Measurements from ENCODE around the gene APOBEC3H.

Gene APOBEC3H

GRCh38 chr22:39115570-39115969 lies 18.5 kb downstream of the APOBEC3H start:
- FAIRE-seq = no peak
- DNase-seq (ENCODE audit: insufficient read length, low spot score) = no peak
- no peak for TF ChIP-seq POLR2A (IDR thresholded peaks at IDR 0.05; ENCODE audit: low read depth, low read length)

GRCh38 chr22:39115977-39116621 lies 19.1 kb downstream of the APOBEC3H start:
- DNase-seq (ENCODE audit: insufficient read length, low spot score) (no peak), FAIRE-seq (no peak)
- TF ChIP-seq POLR2A (IDR thresholded peaks at IDR 0.05; ENCODE audit: low read depth, low read length) = no peak

- DNase-seq (ENCODE audit: insufficient read length, low spot score) (no peak), FAIRE-seq (no peak)
- TF ChIP-seq POLR2A (IDR thresholded peaks at IDR 0.05; ENCODE audit: low read depth, low read length) = no peak
Measured at GRCh38 chr22:39117585-39118191, 20.6 kb downstream of the APOBEC3H start.

- DNase-seq (ENCODE audit: insufficient read length, low spot score) (no peak), FAIRE-seq (no peak)
- no peak for TF ChIP-seq POLR2A (IDR thresholded peaks at IDR 0.05; ENCODE audit: low read depth, low read length)
Measured at GRCh38 chr22:39120983-39121382, 23.9 kb downstream of the APOBEC3H start.

- FAIRE-seq = no peak
- DNase-seq (ENCODE audit: insufficient read length, low spot score) = no peak
- no peak for TF ChIP-seq POLR2A (IDR thresholded peaks at IDR 0.05; ENCODE audit: low read depth, low read length)
Measured at GRCh38 chr22:39122772-39123470, 25.9 kb downstream of the APOBEC3H start.

DNA sequence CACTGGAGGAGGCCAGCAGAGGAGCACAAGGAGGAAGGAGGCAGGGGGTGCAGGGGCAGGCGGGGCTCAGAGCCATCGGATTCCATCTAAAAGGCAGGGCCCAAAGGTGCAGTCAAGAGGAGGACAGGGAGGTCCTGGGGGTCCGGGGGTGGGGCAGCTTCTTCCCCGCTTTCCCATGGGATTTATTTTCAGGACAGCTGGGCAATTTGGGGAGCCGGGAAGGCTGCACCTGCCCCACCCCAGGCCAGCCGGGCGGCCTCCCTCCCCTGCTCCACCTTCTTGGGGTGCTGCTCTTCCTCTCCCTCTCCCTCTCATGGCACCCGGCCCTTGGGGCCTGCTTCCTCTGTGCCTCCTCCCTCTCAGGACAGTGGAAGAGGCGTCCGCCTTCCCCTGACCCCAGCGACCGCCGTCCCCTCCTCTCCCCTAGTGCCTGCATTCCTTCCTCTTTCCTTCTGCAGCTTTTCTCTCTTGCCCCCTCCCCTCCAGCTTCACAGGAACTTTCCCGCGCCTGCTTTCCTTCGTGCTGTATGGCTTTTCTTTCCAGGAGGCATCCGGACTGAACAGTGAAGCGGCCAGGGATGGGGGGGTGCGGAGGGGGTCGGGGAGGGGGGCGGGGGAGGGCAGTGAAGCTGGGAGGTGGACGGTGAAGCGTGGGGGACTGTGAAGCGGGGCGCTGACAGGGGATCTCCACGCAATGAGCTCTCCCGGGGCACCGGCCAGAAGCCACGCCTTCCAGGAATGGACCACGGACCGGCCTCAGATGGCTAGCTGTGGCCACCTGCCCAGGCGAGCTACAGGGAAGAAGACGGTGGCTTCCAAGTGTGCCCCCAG lies 26.9 kb downstream of the APOBEC3H start:
- no peak for FAIRE-seq
- DNase-seq (ENCODE audit: insufficient read length, low spot score) = no peak
- TF ChIP-seq POLR2A (IDR thresholded peaks at IDR 0.05; ENCODE audit: low read depth, low read length) = no peak

GRCh38 chr22:39125622-39126021 lies 28.6 kb downstream of the APOBEC3H start:
- no peak for DNase-seq (ENCODE audit: insufficient read length, low spot score)
- FAIRE-seq = no peak
- no peak for TF ChIP-seq POLR2A (IDR thresholded peaks at IDR 0.05; ENCODE audit: low read depth, low read length)

DNA sequence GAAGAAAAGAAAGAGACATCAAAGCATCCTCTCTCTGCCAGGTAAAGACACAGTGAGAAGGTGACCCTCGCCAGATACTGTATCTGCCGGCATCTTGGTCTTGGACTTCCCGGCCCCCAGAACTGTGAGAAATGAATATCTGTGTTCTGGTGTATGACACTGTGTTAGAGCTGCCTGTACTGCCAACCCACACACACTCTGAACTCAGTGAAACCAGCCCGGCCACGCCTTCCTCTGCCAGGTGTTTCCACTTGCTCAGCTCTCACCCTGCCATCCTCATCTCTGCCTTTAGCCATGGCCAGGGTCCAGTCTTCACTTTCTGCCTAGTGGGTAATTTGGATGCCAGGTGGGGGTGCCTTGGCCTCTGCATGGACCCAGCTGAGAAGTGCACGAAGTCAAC lies 31.5 kb downstream of the APOBEC3H start:
- FAIRE-seq (no peak), DNase-seq (ENCODE audit: insufficient read length, low spot score) (no peak)
- no peak for TF ChIP-seq POLR2A (IDR thresholded peaks at IDR 0.05; ENCODE audit: low read depth, low read length)

DNA sequence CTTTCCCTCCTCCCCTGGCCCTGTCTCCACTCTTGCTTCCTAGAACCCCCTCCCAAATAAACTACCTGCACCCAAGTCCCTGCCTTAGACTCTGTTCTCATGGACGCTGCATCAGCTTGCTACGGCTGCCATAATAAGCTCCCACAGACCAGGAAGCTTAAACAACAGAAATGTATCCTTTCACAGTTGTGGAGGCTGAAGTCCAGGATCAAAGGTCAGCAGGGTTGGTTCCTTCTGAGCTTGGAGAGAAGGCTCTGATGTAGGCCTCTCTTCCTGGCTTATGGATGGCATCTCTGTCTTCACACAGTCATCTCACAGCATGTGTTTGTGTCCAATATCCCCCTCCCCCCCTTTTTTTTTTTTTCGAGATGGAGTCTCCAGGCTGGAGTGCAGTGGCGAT lies 32.0 kb downstream of the APOBEC3H start:
- TF ChIP-seq POLR2A (IDR thresholded peaks at IDR 0.05; ENCODE audit: low read depth, low read length) = no peak
- FAIRE-seq (no peak), DNase-seq (ENCODE audit: insufficient read length, low spot score) (no peak)

DNA sequence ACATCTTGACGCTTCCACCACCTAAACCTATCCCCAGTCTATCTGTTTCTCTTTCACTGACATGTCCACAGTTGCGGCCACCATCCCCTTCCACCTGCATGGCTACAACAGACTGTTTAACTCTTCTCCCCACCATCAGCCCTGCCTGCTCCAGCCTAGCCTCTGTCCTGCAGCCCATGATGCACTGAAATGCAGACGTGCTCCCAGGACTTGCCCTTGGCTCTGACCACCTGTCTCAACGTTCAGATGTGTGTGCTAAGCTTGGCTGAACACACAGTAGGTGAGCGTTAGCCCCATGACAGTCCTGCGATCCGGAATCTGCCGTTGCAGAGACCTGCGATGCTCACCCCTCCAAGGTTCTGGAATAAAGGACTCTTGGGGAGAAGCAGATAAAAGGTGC lies 32.7 kb downstream of the APOBEC3H start:
- no peak for DNase-seq (ENCODE audit: insufficient read length, low spot score)
- TF ChIP-seq POLR2A (IDR thresholded peaks at IDR 0.05; ENCODE audit: low read depth, low read length) = no peak
- no peak for FAIRE-seq

DNA sequence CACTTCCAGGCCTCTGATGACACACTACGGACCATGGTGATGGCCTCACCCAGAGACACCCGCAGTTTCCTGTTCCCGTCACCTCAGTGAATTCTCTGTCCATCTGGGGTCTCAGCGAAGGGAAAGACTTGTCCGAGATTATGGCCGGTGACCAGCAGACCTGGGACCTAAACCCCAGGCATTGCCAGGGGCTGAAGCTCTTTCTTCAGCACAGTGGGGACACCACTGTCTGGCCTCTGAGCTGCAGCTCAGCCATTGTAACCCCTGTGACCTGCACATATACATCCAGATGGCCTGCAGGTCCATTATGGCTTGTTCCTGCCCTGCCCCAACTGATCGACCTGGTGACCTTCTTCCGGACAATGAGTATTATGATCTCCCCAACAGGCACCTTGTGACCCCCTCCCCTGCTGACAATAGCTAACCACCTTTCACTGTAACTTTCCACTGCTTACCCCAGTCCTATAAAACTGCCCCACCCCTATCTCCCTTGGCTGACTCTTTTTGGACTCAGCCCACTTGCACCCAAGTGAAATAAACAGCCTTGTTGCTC lies 33.2 kb downstream of the APOBEC3H start:
- TF ChIP-seq POLR2A (IDR thresholded peaks at IDR 0.05; ENCODE audit: low read depth, low read length) = no peak
- FAIRE-seq (no peak), DNase-seq (ENCODE audit: insufficient read length, low spot score) (no peak)

- no peak for TF ChIP-seq POLR2A (IDR thresholded peaks at IDR 0.05; ENCODE audit: low read depth, low read length)
- FAIRE-seq (no peak), DNase-seq (ENCODE audit: insufficient read length, low spot score) (no peak)
Measured at GRCh38 chr22:39130892-39131855, 34.1 kb downstream of the APOBEC3H start.

GRCh38 chr22:39132281-39132680 lies 35.2 kb downstream of the APOBEC3H start:
- no peak for DNase-seq (ENCODE audit: insufficient read length, low spot score)
- FAIRE-seq = no peak
- no peak for TF ChIP-seq POLR2A (IDR thresholded peaks at IDR 0.05; ENCODE audit: low read depth, low read length)

All from H54 (cell line).